GM18519 (cell line): Measurements from ENCODE around the gene HBQ1.
A peak's percentile ranks its signal among the peaks of the same experiment; 100 is the strongest.
"Not testable (repeated sequence)": the region's sequence is repeated elsewhere in the genome, so short reads cannot be mapped to it uniquely, and the experiment has no call there.

Experiments used
- ATAC-seq: cut with Tn5 transposase; IDR thresholded peaks from one replicate; pipeline ENCODE4 v1.9.1; 2021; ENCODE audit warnings: mild to moderate bottlenecking, moderate library complexity; ENCODE audit not compliant: unreplicated experiment, low FRiP score

Gene HBQ1

GRCh38 chr16:194516-194915 lies 14.3 kb downstream of the HBQ1 start:
- no peak for ATAC-seq

GRCh38 chr16:200388-200787 lies 20.1 kb downstream of the HBQ1 start:
- ATAC-seq: no peak

GRCh38 chr16:203246-203645 lies 23.0 kb downstream of the HBQ1 start:
- ATAC-seq: no peak

- not testable (repeated sequence) for ATAC-seq
Measured at GRCh38 chr16:204046-204445, 23.8 kb downstream of the HBQ1 start.

- not testable (repeated sequence) for ATAC-seq
Measured at GRCh38 chr16:209359-209758, 29.1 kb downstream of the HBQ1 start.

GRCh38 chr16:211631-212180 lies 31.4 kb downstream of the HBQ1 start:
- ATAC-seq: not testable (repeated sequence)

GRCh38 chr16:212999-213398 lies 32.7 kb downstream of the HBQ1 start:
- ATAC-seq: no peak

- no peak for ATAC-seq
Measured at GRCh38 chr16:220021-220420, 39.8 kb downstream of the HBQ1 start.

GRCh38 chr16:228151-228851 lies 48.0 kb downstream of the HBQ1 start:
- ATAC-seq: no peak

GRCh38 chr16:228852-229730 lies 48.8 kb downstream of the HBQ1 start, which contains the start of gene LUC7L:
LUC7L (minus strand) TSS chr16:229449; CDS start chr16:229339, 110 bp downstream.
- ATAC-seq: peak; percentile 66

- ATAC-seq: no peak
Measured at GRCh38 chr16:229731-230281, 49.5 kb downstream of the HBQ1 start.

GRCh38 chr16:230351-230750 lies 50.1 kb downstream of the HBQ1 start:
- not testable (repeated sequence) for ATAC-seq
